SK-N-MC (cell line): Measurements from ENCODE around the gene DNAJC7.

Experiments used
- EZH2 ChIP-seq: fragments of 200-600 bp; sonication (generic); IDR thresholded peaks from one replicate; pipeline ENCODE4 v1.6.1; 2017; ENCODE audit warnings: antibody characterized with exemption
- POLR2AphosphoS5 ChIP-seq: IDR thresholded peaks from 2 replicates; pipeline ENCODE4 v1.6.1; 2012; ENCODE audit warnings: mild to moderate bottlenecking, low read depth, low read length, borderline replicate concordance

- TF ChIP-seq POLR2AphosphoS5 (no peak), EZH2 (no peak)
Measured at GRCh38 chr17:42027961-42028790, 10.9 kb upstream of the DNAJC7 start.
